OCI-LY7 (cell line): ENCODE measurements around the gene MBOAT2. TPM values are rescaled to one million over a fixed set of nuclear protein-coding genes. Genes with fewer than 3 reads are reported as not detected.

ENCODE experiments used
- BruUV-seq: library from RNA; stranded (reverse); fragments of 400-500 nt; replicated peaks from 2 replicates; lab custom pipeline; 2021; lab: Mats Ljungman, UMichigan
- CTCF ChIA-PET: fragments of 300-600 bp; sonication (Branson Sonifier 250); formaldehyde crosslinking; loops from one replicate; lab custom pipeline; 2022; ENCODE audit warnings: antibody characterized with exemption; ENCODE audit not compliant: unreplicated experiment; lab: Charles Lee
- POLR2A ChIA-PET: fragments of 300-600 bp; sonication (Branson Sonifier 250); formaldehyde crosslinking; loops from one replicate; lab custom pipeline; 2022; ENCODE audit warnings: antibody characterized with exemption; lab: Charles Lee
- DNase-seq: peaks from one replicate; pipeline ENCODE4 v3.0.0-alpha.2; 2015; ENCODE audit warnings: low spot score
- H2AFZ ChIP-seq: fragments of 200-600 bp; sonication (generic), shearing (Covaris generic); 2 replicates; pipeline ENCODE4 v1.6.1; 2014; ENCODE audit warnings: mild to moderate bottlenecking, antibody characterized with exemption, low read length, moderate library complexity
- H3K27ac ChIP-seq: fragments of 200-600 bp; sonication (generic); 2 replicates; pipeline ENCODE4 v1.5.1; 2014; ENCODE audit warnings: mixed run types, low read depth, mild to moderate bottlenecking, moderate library complexity, low read length, inconsistent platforms; ENCODE audit not compliant: poor library complexity, severe bottlenecking
- H3K36me3 ChIP-seq: fragments of 200-600 bp; sonication (generic); 2 replicates; pipeline ENCODE4 v1.6.1; 2014; ENCODE audit warnings: mild to moderate bottlenecking, antibody characterized with exemption, low read length, moderate library complexity, mixed read lengths; ENCODE audit not compliant: insufficient read depth
- H3K4me1 ChIP-seq: fragments of 200-600 bp; sonication (generic); 2 replicates; pipeline ENCODE4 v1.5.1; 2014; ENCODE audit warnings: mild to moderate bottlenecking, low read length; ENCODE audit not compliant: insufficient read depth, poor library complexity, severe bottlenecking
- H3K4me2 ChIP-seq: fragments of 200-600 bp; sonication (generic); 2 replicates; pipeline ENCODE4 v1.6.1; 2014; ENCODE audit warnings: mild to moderate bottlenecking, low read length
- H3K4me3 ChIP-seq: fragments of 200-600 bp; sonication (generic); 2 replicates; pipeline ENCODE4 v1.5.1; 2014; ENCODE audit warnings: mild to moderate bottlenecking, low read depth, low read length; ENCODE audit not compliant: poor library complexity, severe bottlenecking
- H3K79me2 ChIP-seq: fragments of 200-600 bp; sonication (generic); 2 replicates; pipeline ENCODE4 v1.6.1; 2016; ENCODE audit warnings: low read depth, mild to moderate bottlenecking, low read length, moderate library complexity, mixed read lengths; ENCODE audit not compliant: insufficient read depth
- H3K9me2 ChIP-seq: fragments of 200-600 bp; sonication (generic); 2 replicates; pipeline ENCODE4 v1.6.1; 2016; ENCODE audit warnings: mild to moderate bottlenecking, low read length, mixed read lengths; ENCODE audit not compliant: insufficient read depth
- H3K9me3 ChIP-seq: fragments of 200-600 bp; sonication (generic); 2 replicates; pipeline ENCODE4 v1.6.1; 2014; ENCODE audit warnings: mild to moderate bottlenecking, mixed run types, low read length, mixed read lengths
- H4K20me1 ChIP-seq: fragments of 200-600 bp; sonication (generic); 2 replicates; pipeline ENCODE4 v1.6.1; 2014; ENCODE audit warnings: mild to moderate bottlenecking, antibody characterized with exemption, low read length, moderate library complexity, mixed read lengths; ENCODE audit not compliant: insufficient read depth
- EZH2phosphoT487 ChIP-seq: fragments of 200-600 bp; sonication (generic); IDR thresholded peaks from 2 replicates; pipeline ENCODE4 v1.6.1; 2018; ENCODE audit warnings: low read depth, borderline replicate concordance, mild to moderate bottlenecking, mixed run types, antibody characterized with exemption, low read length, moderate library complexity, mixed read lengths
- intact Hi-C: fragments of 100-400 bp; cut with micrococcal nuclease; formaldehyde crosslinking; loops from one replicate; pipeline ENCODE4 v1.10.0; 2022; ENCODE audit not compliant: unreplicated experiment
- total RNA-seq, 2 experiments: library from RNA; depleted of rRNA in 1 of 2; stranded (reverse); fragments of >200 nt in 1 of 2; shearing (Covaris generic) in 1 of 2; gene quantifications; 2 replicates each; pipeline ENCODE4 v1.2.3, GENCODE V29; 2014 to 2022
- TF ChIP-seq, protein P1 (sequence below): fragments of 200-600 bp; sonication (generic); conservative IDR thresholded peaks from 2 replicates; pipeline ENCODE4 v1.5.1; 2014; ENCODE audit warnings: mild to moderate bottlenecking, antibody characterized with exemption, low read length, moderate library complexity, mixed read lengths

MBOAT2 gene
- total RNA-seq, 2 experiments from 2014 or later, result 0.28 to 0.93 TPM

DNA sequence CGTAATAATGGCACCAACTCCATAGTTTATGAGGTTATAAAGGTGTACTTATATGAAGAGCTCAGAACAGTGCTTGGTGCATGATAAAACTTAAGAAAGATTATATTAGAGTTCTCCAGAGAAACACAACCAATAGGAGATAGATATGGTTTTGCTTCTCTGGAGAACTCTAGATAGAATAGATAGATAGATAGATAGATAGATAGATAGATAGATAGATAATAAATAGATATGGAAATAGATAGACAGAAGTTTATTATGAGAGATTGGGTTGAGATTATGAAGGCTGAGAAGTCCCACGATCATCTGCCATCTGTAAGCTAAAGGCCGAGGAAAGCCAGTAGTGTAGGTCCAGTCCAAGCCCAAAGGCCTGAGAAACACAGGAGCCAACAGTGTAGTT, 2.9 kb upstream of the MBOAT2 start:
- intact Hi-C loops, result no loop called here
- H3K9me2 ChIP-seq, result no peaks in the 10 kb centered on the region
- no peak overlapping the region for H3K4me3 ChIP-seq
- ChIA-PET CTCF (no interaction called here), POLR2A (interaction anchor here (1.9 kb wide), 1 partner anchor 11 kb away, joined by 6 read pairs; no protein-coding TSS in a partner anchor)
- H3K9me3 ChIP-seq, result no peaks in the 10 kb centered on the region
- H3K4me2 ChIP-seq, result no peak overlapping the region
- no peaks in the 10 kb centered on the region for H4K20me1 ChIP-seq
- no peak overlapping the region for H3K27ac ChIP-seq
- H3K4me1 ChIP-seq, result peaks cover 12% of the 10 kb centered on the region
- no peaks in the 10 kb centered on the region for H3K79me2 ChIP-seq
- no peaks in the 10 kb centered on the region for H3K36me3 ChIP-seq
- no peak overlapping the region for H2AFZ ChIP-seq
- BruUV-seq, result no TSS peak
- no peak for DNase-seq
- no peak for TF ChIP-seq EZH2phosphoT487
- TF ChIP-seq, protein P1, sequence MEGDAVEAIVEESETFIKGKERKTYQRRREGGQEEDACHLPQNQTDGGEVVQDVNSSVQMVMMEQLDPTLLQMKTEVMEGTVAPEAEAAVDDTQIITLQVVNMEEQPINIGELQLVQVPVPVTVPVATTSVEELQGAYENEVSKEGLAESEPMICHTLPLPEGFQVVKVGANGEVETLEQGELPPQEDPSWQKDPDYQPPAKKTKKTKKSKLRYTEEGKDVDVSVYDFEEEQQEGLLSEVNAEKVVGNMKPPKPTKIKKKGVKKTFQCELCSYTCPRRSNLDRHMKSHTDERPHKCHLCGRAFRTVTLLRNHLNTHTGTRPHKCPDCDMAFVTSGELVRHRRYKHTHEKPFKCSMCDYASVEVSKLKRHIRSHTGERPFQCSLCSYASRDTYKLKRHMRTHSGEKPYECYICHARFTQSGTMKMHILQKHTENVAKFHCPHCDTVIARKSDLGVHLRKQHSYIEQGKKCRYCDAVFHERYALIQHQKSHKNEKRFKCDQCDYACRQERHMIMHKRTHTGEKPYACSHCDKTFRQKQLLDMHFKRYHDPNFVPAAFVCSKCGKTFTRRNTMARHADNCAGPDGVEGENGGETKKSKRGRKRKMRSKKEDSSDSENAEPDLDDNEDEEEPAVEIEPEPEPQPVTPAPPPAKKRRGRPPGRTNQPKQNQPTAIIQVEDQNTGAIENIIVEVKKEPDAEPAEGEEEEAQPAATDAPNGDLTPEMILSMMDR, result no peak

DNA sequence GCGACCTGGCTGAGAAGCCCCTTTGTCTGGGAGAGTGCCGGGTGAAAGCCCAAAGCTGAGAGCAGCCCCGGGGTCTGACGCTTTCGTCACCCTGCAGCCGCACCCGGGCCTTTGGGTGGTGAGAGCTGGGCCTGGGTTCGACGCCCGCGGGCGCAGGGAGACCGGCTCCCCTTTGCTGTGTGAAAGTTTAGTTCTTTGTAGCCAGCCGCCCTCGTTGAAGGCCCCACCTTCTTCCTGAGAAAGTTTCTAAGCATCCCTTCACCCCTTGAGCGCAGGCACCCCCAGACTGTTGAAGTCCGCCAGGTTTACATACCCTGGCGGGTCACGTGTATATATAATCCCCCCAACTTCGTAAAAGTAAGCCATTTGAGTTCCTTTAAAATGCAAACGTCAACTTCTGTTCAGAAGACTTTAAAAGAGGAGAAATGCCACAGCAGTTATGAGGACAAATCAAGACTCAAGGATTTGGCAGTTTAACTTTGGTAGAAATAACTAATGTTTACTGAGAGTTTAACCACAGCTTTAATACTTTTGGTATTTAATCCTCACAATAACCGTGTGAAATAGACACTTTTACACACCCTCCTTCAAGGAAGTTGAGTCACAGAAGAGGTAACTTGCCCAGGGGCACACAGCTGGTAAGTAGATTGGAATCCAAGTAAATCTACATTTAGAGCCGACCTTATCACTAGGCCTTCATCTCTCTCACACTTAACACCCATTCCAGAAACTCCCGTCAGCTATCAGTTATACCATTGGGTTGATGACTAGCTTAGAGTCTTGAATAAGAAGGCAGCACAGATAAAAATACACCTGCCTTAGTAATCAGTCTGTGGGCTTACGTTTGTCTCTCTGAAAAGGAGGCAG, 1.1 kb upstream of the MBOAT2 start:
- no peaks in the 10 kb centered on the region for H3K9me2 ChIP-seq
- peak; percentile 7 for DNase-seq
- no peak for TF ChIP-seq EZH2phosphoT487
- TF ChIP-seq, protein P1, result no peak
- intact Hi-C loops, result no loop called here
- no peak overlapping the region for H3K27ac ChIP-seq
- H3K4me2 ChIP-seq, result peak overlapping the region; percentile 69
- peak overlapping the region; percentile 90 for H2AFZ ChIP-seq
- CTCF ChIA-PET, result no interaction called here
- peak overlapping the region; percentile 63 for H3K4me3 ChIP-seq
- no peaks in the 10 kb centered on the region for H3K36me3 ChIP-seq
- no TSS peak for BruUV-seq
- no peaks in the 10 kb centered on the region for H4K20me1 ChIP-seq
- peaks cover 12% of the 10 kb centered on the region for H3K4me1 ChIP-seq
- no peaks in the 10 kb centered on the region for H3K9me3 ChIP-seq
- POLR2A ChIA-PET, result interaction anchor here (1.4 kb wide), 1 partner anchor 54 kb away, joined by 3 read pairs; no protein-coding TSS in a partner anchor
- no peaks in the 10 kb centered on the region for H3K79me2 ChIP-seq

DNA sequence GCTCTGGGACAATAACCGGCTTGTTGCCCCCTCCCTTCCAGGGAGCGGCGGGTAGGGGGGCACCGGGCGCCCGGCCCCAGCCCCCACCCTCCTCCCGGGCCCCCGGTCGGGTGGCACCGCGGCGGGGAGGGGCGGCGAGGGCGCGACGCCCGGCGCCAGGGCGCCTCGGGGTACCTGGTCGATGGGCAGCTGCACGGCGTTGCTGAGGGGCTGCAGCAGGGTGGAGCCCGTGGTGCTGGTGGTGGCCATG, 193 bp downstream of the MBOAT2 start:
- Histone ChIP-seq H3K4me3 (peak overlapping the region; percentile 63), H2AFZ (no peak overlapping the region), H4K20me1 (no peaks in the 10 kb centered on the region), H3K4me1 (peaks cover 12% of the 10 kb centered on the region), H3K4me2 (peak overlapping the region; percentile 62; the same call in 1 of the 2 replicates), H3K27ac (no peak overlapping the region), H3K9me2 (no peaks in the 10 kb centered on the region), H3K9me3 (no peaks in the 10 kb centered on the region), H3K79me2 (no peaks in the 10 kb centered on the region), H3K36me3 (no peaks in the 10 kb centered on the region)
- BruUV-seq, result no TSS peak
- intact Hi-C loops, result no loop called here
- ChIA-PET CTCF (no interaction called here), POLR2A (interaction anchor here (0.5 kb wide), 1 partner anchor 10 kb away, joined by 3 read pairs; no protein-coding TSS in a partner anchor)
- TF ChIP-seq, protein P1, result no peak
- DNase-seq, result no peak
